Measurements from ENCODE around the gene BLOC1S4. TPM values are rescaled to one million over a fixed set of nuclear protein-coding genes. Genes with fewer than 3 reads are reported as not detected.

Gene BLOC1S4
- total RNA-seq, 1 experiment from 2014 or later, result 13.9 TPM

GRCh38 chr4:6674500-6675149, 41.3 kb upstream of the BLOC1S4 start:
- Histone ChIP-seq H3K27me3 (ENCODE audit: low read length) (no peaks in the 10 kb centered on the region), H3K9me2 (replicated peaks; ENCODE audit: insufficient read depth, low read length) (no peaks in the 10 kb centered on the region), H3K36me3 (ENCODE audit: insufficient read depth, low read length) (no peaks in the 10 kb centered on the region), H3K9me3 (ENCODE audit: low read length) (no peaks in the 10 kb centered on the region), H3K79me2 (ENCODE audit: low read length) (no peaks in the 10 kb centered on the region), H2AFZ (ENCODE audit: low read length) (no peak overlapping the region), H3K27ac (ENCODE audit: low read length) (no peak overlapping the region), H4K20me1 (ENCODE audit: insufficient read depth, low read depth, low read length) (no peaks in the 10 kb centered on the region), H3K9ac (ENCODE audit: low read length) (no peak overlapping the region), H3K4me2 (ENCODE audit: low read depth, low read length, poor library complexity, severe bottlenecking) (no peak overlapping the region), H3K4me3 (ENCODE audit: low read length) (no peak overlapping the region), H3K4me1 (ENCODE audit: low read length) (no peaks in the 10 kb centered on the region)
- DNase-seq, result peak; percentile 46

- H4K20me1 ChIP-seq (ENCODE audit: insufficient read depth, low read depth, low read length), result no peaks in the 10 kb centered on the region
- DNase-seq, result no peak
- H3K4me3 ChIP-seq (ENCODE audit: low read length), result no peak overlapping the region
- no peaks in the 10 kb centered on the region for H3K79me2 ChIP-seq (ENCODE audit: low read length)
- no peaks in the 10 kb centered on the region for H3K27me3 ChIP-seq (ENCODE audit: low read length)
- no peak overlapping the region for H3K4me2 ChIP-seq (ENCODE audit: low read depth, low read length, poor library complexity, severe bottlenecking)
- no peaks in the 10 kb centered on the region for H3K9me2 ChIP-seq (replicated peaks; ENCODE audit: insufficient read depth, low read length)
- H3K36me3 ChIP-seq (ENCODE audit: insufficient read depth, low read length), result no peaks in the 10 kb centered on the region
- H3K4me1 ChIP-seq (ENCODE audit: low read length), result no peaks in the 10 kb centered on the region
- H3K9me3 ChIP-seq (ENCODE audit: low read length), result no peaks in the 10 kb centered on the region
- no peak overlapping the region for H2AFZ ChIP-seq (ENCODE audit: low read length)
- H3K27ac ChIP-seq (ENCODE audit: low read length), result no peak overlapping the region
- H3K9ac ChIP-seq (ENCODE audit: low read length), result no peak overlapping the region
Observed at GRCh38 chr4:6676722-6677558, 39.0 kb upstream of the BLOC1S4 start.

- no peak overlapping the region for H3K4me3 ChIP-seq (ENCODE audit: low read length)
- no peak for DNase-seq
- no peak overlapping the region for H3K9ac ChIP-seq (ENCODE audit: low read length)
Observed at GRCh38 chr4:6680372-6681034, 35.5 kb upstream of the BLOC1S4 start.

GRCh38 chr4:6681191-6681590, 34.8 kb upstream of the BLOC1S4 start:
- Histone ChIP-seq H3K27me3 (ENCODE audit: low read length) (no peaks in the 10 kb centered on the region), H3K4me3 (ENCODE audit: low read length) (no peak overlapping the region), H3K27ac (ENCODE audit: low read length) (no peak overlapping the region), H3K9me3 (ENCODE audit: low read length) (no peaks in the 10 kb centered on the region), H2AFZ (ENCODE audit: low read length) (no peak overlapping the region), H3K9me2 (replicated peaks; ENCODE audit: insufficient read depth, low read length) (no peaks in the 10 kb centered on the region), H4K20me1 (ENCODE audit: insufficient read depth, low read depth, low read length) (no peaks in the 10 kb centered on the region), H3K4me2 (ENCODE audit: low read depth, low read length, poor library complexity, severe bottlenecking) (no peak overlapping the region), H3K79me2 (ENCODE audit: low read length) (no peaks in the 10 kb centered on the region), H3K9ac (ENCODE audit: low read length) (no peak overlapping the region), H3K4me1 (ENCODE audit: low read length) (no peaks in the 10 kb centered on the region), H3K36me3 (ENCODE audit: insufficient read depth, low read length) (no peaks in the 10 kb centered on the region)
- DNase-seq, result peak; percentile 79

More at GRCh38 chr4:6680372-6681034, 35.5 kb upstream of the BLOC1S4 start:
- no peak overlapping the region for H3K27ac ChIP-seq (ENCODE audit: low read length)
- H3K4me2 ChIP-seq (ENCODE audit: low read depth, low read length, poor library complexity, severe bottlenecking), result no peak overlapping the region
- H2AFZ ChIP-seq (ENCODE audit: low read length), result no peak overlapping the region
- no peaks in the 10 kb centered on the region for H3K36me3 ChIP-seq (ENCODE audit: insufficient read depth, low read length)
- H3K9me2 ChIP-seq (replicated peaks; ENCODE audit: insufficient read depth, low read length), result no peaks in the 10 kb centered on the region
- H3K4me1 ChIP-seq (ENCODE audit: low read length), result no peaks in the 10 kb centered on the region
- no peaks in the 10 kb centered on the region for H3K9me3 ChIP-seq (ENCODE audit: low read length)
- no peaks in the 10 kb centered on the region for H3K27me3 ChIP-seq (ENCODE audit: low read length)
- H3K79me2 ChIP-seq (ENCODE audit: low read length), result no peaks in the 10 kb centered on the region
- no peaks in the 10 kb centered on the region for H4K20me1 ChIP-seq (ENCODE audit: insufficient read depth, low read depth, low read length)

- Histone ChIP-seq H3K4me1 (ENCODE audit: low read length) (no peaks in the 10 kb centered on the region), H3K79me2 (ENCODE audit: low read length) (no peaks in the 10 kb centered on the region), H3K9ac (ENCODE audit: low read length) (no peak overlapping the region), H2AFZ (ENCODE audit: low read length) (no peak overlapping the region), H3K4me3 (ENCODE audit: low read length) (no peak overlapping the region), H3K9me3 (ENCODE audit: low read length) (no peaks in the 10 kb centered on the region), H3K4me2 (ENCODE audit: low read depth, low read length, poor library complexity, severe bottlenecking) (no peak overlapping the region), H3K27ac (ENCODE audit: low read length) (no peak overlapping the region), H3K9me2 (replicated peaks; ENCODE audit: insufficient read depth, low read length) (no peaks in the 10 kb centered on the region), H4K20me1 (ENCODE audit: insufficient read depth, low read depth, low read length) (no peaks in the 10 kb centered on the region), H3K36me3 (ENCODE audit: insufficient read depth, low read length) (no peaks in the 10 kb centered on the region), H3K27me3 (ENCODE audit: low read length) (no peaks in the 10 kb centered on the region)
- no peak for DNase-seq
Observed at GRCh38 chr4:6682862-6683590, 32.9 kb upstream of the BLOC1S4 start.

GRCh38 chr4:6684656-6685055, 31.3 kb upstream of the BLOC1S4 start:
- Histone ChIP-seq H3K4me1 (ENCODE audit: low read length) (no peaks in the 10 kb centered on the region), H3K27me3 (ENCODE audit: low read length) (no peaks in the 10 kb centered on the region), H3K36me3 (ENCODE audit: insufficient read depth, low read length) (no peaks in the 10 kb centered on the region), H3K4me2 (ENCODE audit: low read depth, low read length, poor library complexity, severe bottlenecking) (no peak overlapping the region), H3K9me2 (replicated peaks; ENCODE audit: insufficient read depth, low read length) (no peaks in the 10 kb centered on the region), H3K9me3 (ENCODE audit: low read length) (no peaks in the 10 kb centered on the region), H3K27ac (ENCODE audit: low read length) (no peak overlapping the region), H3K9ac (ENCODE audit: low read length) (no peak overlapping the region), H4K20me1 (ENCODE audit: insufficient read depth, low read depth, low read length) (no peaks in the 10 kb centered on the region), H3K4me3 (ENCODE audit: low read length) (no peak overlapping the region), H2AFZ (ENCODE audit: low read length) (no peak overlapping the region), H3K79me2 (ENCODE audit: low read length) (no peaks in the 10 kb centered on the region)
- DNase-seq, result no peak

- Histone ChIP-seq H3K9ac (ENCODE audit: low read length) (no peak overlapping the region), H3K4me3 (ENCODE audit: low read length) (no peak overlapping the region), H3K9me3 (ENCODE audit: low read length) (no peaks in the 10 kb centered on the region), H3K27me3 (ENCODE audit: low read length) (no peaks in the 10 kb centered on the region), H3K27ac (ENCODE audit: low read length) (no peak overlapping the region), H3K4me2 (ENCODE audit: low read depth, low read length, poor library complexity, severe bottlenecking) (no peak overlapping the region), H3K4me1 (ENCODE audit: low read length) (no peaks in the 10 kb centered on the region), H2AFZ (ENCODE audit: low read length) (no peak overlapping the region), H3K9me2 (replicated peaks; ENCODE audit: insufficient read depth, low read length) (no peaks in the 10 kb centered on the region), H3K79me2 (ENCODE audit: low read length) (no peaks in the 10 kb centered on the region), H3K36me3 (ENCODE audit: insufficient read depth, low read length) (no peaks in the 10 kb centered on the region), H4K20me1 (ENCODE audit: insufficient read depth, low read depth, low read length) (no peaks in the 10 kb centered on the region)
- DNase-seq, result no peak
Observed at GRCh38 chr4:6686104-6686787, 29.7 kb upstream of the BLOC1S4 start.

Data from Karpas-422 (cell line).